ENCODE results near the gene MORN3. TPM values are rescaled to one million over a fixed set of nuclear protein-coding genes. Genes with fewer than 3 reads are reported as not detected.

Gene MORN3
- total and polyA plus RNA-seq, 9 of the 15 experiments (the other 6 are each of a cell fraction or from before 2014, with no cell fraction given) = 0.09 to 0.27 (median 0.20) TPM

GRCh38 chr12:121649819-121650353 lies 19.6 kb downstream of the MORN3 start (continued):
- no peak for TF ChIP-seq POLR2G (IDR thresholded peaks at IDR 0.05; ENCODE audit: low read depth, low read length)
- no peak for TF ChIP-seq NFRKB (IDR thresholded peaks at IDR 0.05; ENCODE audit: low read depth)
- no peak for TF ChIP-seq HDAC8 (tag; IDR thresholded peaks at IDR 0.05)
- peak; percentile 36; the same call in 1 of the 2 replicates for TF ChIP-seq MTA1 (IDR thresholded peaks at IDR 0.05; ENCODE audit: borderline replicate concordance)
- peak; percentile 23; the same call in 1 of the 2 replicates for TF ChIP-seq GABPB1 (CRISPR knock-in tag; IDR thresholded peaks at IDR 0.05)
- peak; percentile 81; the same call in 1 of the 2 replicates for TF ChIP-seq LCOR (CRISPR knock-in tag; IDR thresholded peaks at IDR 0.05)
- TF ChIP-seq POU5F1 (IDR thresholded peaks at IDR 0.05; ENCODE audit: borderline replicate concordance, low read depth, low read length, partially characterized antibody) = no peak
- peak; percentile 81 to 88 for TF ChIP-seq TRIM24 (IDR thresholded peaks at IDR 0.05)
- peak; percentile 86 for TF ChIP-seq ZEB2 (IDR thresholded peaks at IDR 0.05)
- peak; percentile 94 for TF ChIP-seq DPF2 (IDR thresholded peaks at IDR 0.05)
- no peak for TF ChIP-seq ESRRB (CRISPR knock-in tag; IDR thresholded peaks at IDR 0.05; ENCODE audit: borderline replicate concordance)
- TF ChIP-seq FOXP1 (CRISPR knock-in tag; IDR thresholded peaks at IDR 0.05) = 0 out of 2 replicates have a peak, but pooled peaks have one; percentile 78
- TF ChIP-seq ZNF696 (CRISPR knock-in tag; conservative IDR thresholded peaks at IDR 0.05) = no peak
- TF ChIP-seq FOXJ2 (tag; IDR thresholded peaks at IDR 0.05) = no peak
- TF ChIP-seq ZNF644 (tag; IDR thresholded peaks at IDR 0.05; ENCODE audit: low read depth) = no peak
- peak; percentile 97 for TF ChIP-seq SMARCE1 (IDR thresholded peaks at IDR 0.05)
- TF ChIP-seq ZNF586 (CRISPR knock-in tag; conservative IDR thresholded peaks at IDR 0.05) = no peak
- TF ChIP-seq CC2D1A (IDR thresholded peaks at IDR 0.05) = peak; percentile 46; the same call in 1 of the 2 replicates
- TF ChIP-seq ZBTB34 (CRISPR knock-in tag; IDR thresholded peaks at IDR 0.05) = no peak
- peak; percentile 81 for TF ChIP-seq NCOA1 (IDR thresholded peaks at IDR 0.05; ENCODE audit: low read depth)
- 0 out of 2 replicates have a peak, but pooled peaks have one; percentile 39 for TF ChIP-seq KHSRP (IDR thresholded peaks at IDR 0.05)
- peak; percentile 98 for TF ChIP-seq KDM1A (IDR thresholded peaks at IDR 0.05)
- TF ChIP-seq TAF9B (IDR thresholded peaks at IDR 0.05; ENCODE audit: partially characterized antibody) = no peak
- TF ChIP-seq ESRRA (IDR thresholded peaks at IDR 0.05; ENCODE audit: borderline replicate concordance, low read depth) = peak; percentile 98; the same call in 1 of the 2 replicates
- no peak for TF ChIP-seq ZFX (CRISPR knock-in tag; IDR thresholded peaks at IDR 0.05)
- peak; percentile 56; the same call in 1 of the 2 replicates for TF ChIP-seq MBD2 (IDR thresholded peaks at IDR 0.05; ENCODE audit: borderline replicate concordance, low read depth)
- TF ChIP-seq KDM5B (IDR thresholded peaks at IDR 0.05; ENCODE audit: insufficient replicate concordance, low read depth, low read length) = no peak
- TF ChIP-seq RUNX1 (IDR thresholded peaks at IDR 0.05; ENCODE audit: low read depth) = peak; percentile 98
- TF ChIP-seq TSC22D4 (tag; IDR thresholded peaks at IDR 0.05) = no peak
- peak; percentile 55 for TF ChIP-seq CREB1 (IDR thresholded peaks at IDR 0.05)
- TF ChIP-seq CREB1 (CRISPR knock-in tag; IDR thresholded peaks at IDR 0.05) = no peak; the same call in 1 of the 2 replicates
- TF ChIP-seq KLF16 (IDR thresholded peaks at IDR 0.05) = peak; percentile 95
- no peak for TF ChIP-seq ZNF785 (CRISPR knock-in tag; IDR thresholded peaks at IDR 0.05)
- TF ChIP-seq BRD9 (IDR thresholded peaks at IDR 0.05; ENCODE audit: low read depth, partially characterized antibody) = peak; percentile 18
- TF ChIP-seq MYNN (IDR thresholded peaks at IDR 0.05) = peak; percentile 94
- no peak for TF ChIP-seq MYNN (CRISPR knock-in tag; IDR thresholded peaks at IDR 0.05)
